ENCODE results near the gene UPF1.
"Not testable (repeated sequence)": the region's sequence is repeated elsewhere in the genome, so short reads cannot be mapped to it uniquely, and the experiment has no call there.

Gene UPF1

DNA sequence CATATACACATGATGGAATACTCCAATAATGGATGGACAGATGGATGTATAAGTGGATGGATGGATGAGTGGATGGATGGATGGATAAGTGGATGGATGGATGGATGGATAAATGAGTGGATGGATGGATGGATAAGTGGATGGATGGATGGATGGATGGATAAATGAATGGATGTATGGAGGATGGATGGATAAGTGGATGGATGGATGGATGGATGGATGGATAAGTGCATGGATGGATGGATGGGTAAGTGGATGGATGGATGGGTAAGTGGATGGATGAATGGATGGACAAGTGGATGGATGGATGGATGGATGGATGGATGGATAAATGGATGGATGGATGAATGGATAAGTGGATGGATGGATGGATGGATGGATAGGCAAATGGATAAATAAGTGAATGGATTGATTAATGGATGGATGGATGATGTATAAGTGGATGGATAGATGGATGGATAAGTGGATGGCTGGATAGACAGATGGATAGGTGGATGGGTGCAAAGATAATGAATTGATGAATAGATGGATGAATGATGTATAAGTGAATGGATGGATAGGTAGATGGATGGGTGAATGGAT, 32.3 kb upstream of the UPF1 start:
- DNase-seq (ENCODE audit: low read depth, low spot score) = no peak

DNA sequence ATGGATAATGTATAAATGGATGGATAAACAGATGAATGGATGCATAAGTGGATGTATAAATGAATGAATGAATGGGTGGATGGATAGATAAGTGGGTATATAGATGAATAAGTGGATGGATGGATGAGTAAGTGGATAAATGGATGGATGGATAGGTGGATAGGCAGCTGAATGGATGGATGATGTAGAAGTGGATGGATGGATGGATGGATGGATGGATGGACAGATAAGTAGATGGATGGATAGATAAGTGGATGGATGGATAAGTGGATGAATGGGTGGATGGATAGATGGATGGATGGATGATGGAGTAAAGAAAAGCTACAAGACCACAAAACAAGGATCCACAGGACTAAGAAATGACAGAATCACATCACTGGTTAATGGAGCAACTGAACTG, 31.7 kb upstream of the UPF1 start:
- DNase-seq (ENCODE audit: low read depth, low spot score) = no peak

DNA sequence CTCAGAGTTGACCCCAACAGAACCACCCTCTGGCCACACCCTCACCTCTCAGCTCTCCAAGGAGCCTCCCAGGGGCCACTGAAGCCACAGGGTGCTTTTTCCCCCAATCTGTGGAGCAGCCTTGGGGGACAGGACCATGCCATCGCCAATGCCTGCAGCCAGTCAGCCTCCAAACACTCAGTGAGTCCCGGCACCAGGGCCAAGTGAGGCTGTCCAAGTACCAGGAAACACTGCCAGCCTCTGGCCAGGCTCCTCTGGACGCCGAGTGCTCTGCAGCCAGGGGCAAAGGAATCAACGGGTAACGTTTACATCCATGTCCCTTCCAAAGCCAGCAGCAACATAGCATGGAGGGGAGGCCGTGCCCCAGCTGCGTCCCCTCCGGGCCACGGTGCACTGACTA, 31.1 kb upstream of the UPF1 start:
- no peak for DNase-seq (ENCODE audit: low read depth, low spot score)

DNA sequence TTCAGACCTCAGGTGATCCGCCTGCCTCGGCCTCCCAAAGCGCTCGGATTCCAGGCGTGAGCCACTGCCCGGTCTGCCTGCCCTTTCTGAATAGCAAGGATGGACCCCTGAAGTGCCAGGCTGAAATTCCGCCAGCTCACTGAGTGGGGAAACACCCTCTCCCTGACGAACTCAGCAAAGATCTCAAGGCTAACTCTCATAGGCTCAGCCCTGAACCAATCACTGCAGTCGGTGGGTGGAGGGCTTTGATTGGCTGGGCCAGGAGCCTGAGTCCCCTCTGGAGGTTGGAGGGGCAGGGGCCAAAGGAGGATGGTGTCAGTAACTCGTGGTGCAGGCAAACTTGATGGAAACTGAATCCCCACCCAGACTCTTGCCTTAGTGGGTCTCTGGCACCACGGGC, 29.4 kb upstream of the UPF1 start:
- peak; percentile 71 for DNase-seq (ENCODE audit: low read depth, low spot score)

DNA sequence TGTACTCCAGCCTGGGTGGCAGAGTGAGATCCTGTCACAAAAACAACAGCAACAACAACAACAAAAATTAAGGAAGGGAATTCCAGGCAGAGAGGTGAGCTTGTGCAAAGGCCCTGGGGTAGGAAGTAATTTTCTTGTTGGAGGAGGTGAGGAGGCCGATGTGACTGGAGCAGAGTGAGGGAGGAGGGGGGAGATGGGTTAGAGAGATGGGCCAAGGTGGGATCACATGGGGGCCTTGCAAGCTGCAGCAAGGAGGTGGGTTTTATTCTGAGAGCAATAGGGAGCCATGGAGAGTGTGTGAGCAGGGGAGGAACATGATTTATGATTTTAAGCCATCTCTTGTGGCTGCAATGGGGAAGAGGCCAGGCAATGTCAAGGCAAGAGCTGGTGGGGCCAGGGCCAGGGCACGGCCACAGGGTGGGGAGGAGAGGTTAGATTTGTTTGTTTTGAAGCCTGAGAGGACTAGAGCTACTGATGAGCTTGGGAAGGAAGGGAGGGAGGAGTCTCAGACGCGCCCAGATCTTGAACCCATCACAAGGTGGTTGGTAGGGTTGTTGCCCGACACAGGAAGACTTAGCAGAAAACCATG, 28.1 kb upstream of the UPF1 start:
- no peak for DNase-seq (ENCODE audit: low read depth, low spot score)

DNA sequence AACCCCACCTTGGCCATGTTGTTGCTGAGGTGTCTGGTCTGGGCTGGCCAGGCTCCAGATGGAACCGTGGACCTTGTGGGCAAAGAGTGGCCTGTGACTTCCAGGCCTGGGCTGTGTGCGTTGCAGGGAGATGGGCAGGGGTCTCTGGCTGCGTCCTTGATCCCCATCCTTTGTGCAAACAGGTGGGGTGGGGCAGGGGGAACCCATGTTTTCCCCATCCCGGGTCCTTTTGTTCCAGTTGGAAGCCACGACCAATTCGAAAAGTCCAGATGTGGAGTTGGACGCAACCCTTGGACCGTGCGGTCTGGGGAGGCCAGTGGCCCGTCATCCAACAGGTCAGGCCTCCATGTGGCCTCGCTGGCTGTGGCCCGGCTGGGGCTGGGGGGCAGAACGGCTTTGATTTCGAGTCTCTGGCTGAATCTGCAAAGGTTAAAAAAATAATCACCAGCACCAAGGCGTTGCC, 27.6 kb upstream of the UPF1 start:
- no peak for DNase-seq (ENCODE audit: low read depth, low spot score)

DNA sequence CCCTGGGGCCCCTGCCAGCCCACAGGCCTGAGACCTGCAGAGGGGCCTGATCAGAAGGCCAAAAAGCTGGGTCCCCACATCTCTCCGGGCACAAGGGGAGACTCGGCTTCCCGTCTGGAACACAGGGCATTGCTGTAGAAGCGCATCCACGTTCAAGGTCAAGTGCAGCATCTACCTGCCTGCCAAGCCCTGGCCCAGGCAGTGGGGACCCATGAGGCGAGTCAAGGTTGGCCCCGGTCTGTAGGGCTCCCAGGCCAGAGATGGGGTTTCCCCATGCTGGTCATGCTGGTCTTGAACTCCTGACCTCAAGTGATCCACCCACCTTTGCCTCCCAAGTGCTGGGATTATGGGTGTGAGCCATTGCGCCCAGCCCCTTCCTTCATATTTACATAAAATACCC, 27.1 kb upstream of the UPF1 start:
- DNase-seq (ENCODE audit: low read depth, low spot score) = no peak

DNA sequence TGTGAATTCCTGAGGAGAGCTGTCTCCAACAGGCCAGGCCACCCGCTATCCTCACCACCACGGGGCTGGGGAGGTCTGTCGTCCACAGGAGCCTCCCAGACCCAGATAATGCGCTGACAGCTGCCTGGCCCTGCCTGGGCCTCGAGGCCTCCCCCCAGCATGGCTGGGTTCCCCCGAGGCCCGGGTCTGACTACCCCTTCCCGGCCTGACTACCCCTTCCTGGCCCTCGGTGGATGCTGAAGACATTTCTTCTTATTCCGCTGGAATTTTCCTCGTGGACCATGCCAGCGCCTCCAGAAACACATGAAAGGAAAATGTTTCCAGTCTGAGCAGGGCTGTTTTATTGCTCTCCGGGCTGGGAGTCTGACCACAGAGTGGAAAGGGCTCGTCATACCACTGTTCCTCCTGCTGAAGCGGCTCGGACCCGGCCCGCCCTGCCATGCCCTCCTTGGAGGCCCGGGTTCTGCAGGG, 23.9 kb upstream of the UPF1 start:
- DNase-seq (ENCODE audit: low read depth, low spot score) = peak; percentile 14

DNA sequence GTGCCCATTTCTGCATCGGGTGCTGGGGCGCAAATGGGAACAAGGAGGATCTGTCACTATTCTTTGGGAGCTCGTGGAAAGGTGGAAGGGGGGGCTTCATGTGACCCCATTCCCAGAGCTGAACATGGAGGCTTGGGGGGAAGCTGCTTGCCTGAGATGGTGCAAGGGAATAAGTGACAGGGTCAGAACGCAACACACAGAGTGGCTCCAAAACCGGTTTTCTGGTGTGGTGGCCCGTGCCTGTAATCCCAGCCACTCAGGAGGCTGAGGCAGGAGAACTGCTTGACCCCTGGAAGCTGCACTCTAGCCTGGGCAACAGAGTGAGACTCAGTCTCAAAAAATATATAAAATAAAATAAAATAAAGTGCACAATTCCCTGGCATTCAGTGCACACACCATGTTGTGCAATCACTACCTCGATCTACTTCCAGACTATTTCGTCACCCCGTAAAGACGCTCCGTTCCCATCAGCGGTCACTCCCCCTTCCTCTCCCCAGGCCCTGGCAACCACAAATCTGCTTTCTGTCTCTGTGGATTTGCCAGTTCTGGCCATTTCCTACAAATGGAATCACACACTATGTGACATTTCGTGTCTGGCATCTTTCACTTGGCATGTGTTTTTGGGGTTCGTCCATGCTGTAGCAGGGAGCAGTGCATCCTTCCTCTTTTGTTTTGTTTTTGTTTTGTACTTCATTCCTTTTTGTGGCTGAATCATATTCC, 22.4 kb upstream of the UPF1 start:
- no peak for DNase-seq (ENCODE audit: low read depth, low spot score)

DNA sequence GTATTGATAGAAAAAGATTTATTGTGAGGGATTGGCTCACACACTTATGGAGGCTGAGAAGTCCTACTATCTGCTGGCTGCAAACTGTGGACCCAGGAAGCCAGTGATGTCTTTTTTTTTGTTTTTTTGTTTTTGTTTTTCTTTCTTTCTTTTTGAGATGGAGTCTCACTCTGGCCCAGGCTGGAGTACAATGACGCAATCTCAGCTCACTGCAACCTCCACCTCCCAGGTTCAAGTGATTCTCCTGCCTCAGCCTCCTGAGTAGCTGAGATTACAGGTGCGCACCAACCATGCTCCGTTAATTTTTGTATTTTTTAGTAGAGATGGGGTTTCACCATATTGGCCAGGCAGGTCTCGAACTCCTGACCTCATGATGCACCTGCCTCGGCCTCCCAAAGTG, 20.1 kb upstream of the UPF1 start:
- DNase-seq (ENCODE audit: low read depth, low spot score) = not testable (repeated sequence)

DNA sequence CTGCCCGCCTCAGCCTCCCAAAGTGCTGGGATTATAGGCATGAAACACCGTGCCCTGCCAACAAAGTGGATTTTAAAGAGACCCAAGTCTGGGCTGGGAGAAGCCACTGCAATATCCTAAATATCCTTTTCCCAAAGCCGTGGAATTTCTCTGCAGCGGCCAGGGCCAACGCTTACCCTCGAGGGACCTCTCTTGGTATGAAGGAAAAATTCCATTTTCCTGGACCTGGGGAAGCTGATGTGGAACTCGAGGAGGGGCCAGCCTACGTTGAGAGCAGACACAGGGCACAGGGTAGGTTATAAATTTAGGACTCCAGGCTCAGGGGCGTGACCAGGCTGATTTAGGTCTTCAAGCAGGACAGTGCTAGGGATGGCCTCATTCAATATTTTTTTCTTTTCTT, 17.7 kb upstream of the UPF1 start:
- no peak for DNase-seq (ENCODE audit: low read depth, low spot score)

DNA sequence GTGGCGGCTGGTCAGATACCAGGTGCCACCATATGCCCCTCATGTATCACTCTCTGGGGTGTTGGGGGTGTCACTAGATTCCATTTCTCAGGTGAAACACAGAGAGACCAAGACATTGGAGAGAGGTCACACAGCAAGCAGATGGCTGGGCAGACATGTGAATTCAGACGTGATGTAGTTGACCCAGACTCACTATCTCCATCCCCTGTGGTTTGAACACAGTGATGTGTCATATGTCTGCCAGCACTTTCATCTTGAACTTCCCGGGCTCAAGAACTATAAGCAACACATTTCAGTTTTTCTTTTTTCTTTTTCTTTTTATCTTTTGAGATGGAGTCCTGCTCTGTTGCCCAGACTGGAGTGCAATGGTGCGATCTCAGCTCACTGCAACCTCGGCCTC, 16.1 kb upstream of the UPF1 start:
- DNase-seq (ENCODE audit: low read depth, low spot score) = no peak

DNA sequence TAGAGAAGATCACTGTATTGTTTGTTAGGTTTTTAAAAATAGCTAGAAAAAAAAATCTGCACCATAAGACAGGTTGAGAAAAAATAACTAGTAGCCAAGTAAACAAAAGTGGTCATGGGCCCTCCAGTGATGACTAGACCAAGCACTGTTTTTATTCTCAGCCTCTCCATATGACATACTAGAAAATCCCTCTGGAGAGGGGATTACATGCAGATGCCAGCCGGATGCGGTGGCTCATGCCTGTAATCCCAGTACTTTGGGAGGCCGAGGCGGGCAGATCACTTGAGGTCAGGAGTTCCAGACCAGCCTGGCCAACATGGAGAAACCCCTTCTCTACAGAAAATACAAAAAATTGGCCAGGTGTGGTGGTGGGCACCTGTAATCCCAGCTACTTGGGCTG, 15.1 kb upstream of the UPF1 start:
- DNase-seq (ENCODE audit: low read depth, low spot score) = not testable (repeated sequence)

DNA sequence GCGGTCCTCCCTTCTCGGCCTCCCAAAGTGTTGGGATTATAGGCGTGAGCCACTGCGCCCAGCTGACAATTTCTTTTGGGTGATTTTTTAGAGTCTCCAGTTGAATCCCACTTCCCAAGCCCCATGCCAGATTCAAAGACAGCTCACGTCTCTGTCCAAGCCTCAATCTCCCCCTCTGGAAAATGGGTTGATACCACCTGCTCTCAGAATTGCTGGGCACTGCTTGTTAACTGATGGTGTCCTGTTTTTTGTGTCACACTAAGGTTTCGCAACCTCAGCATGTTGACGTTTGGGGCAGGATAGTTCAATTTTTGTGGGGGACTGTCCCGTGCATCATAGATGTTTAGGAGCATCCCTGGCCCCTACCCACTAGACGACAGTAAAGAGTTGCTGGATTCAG, 14.2 kb upstream of the UPF1 start:
- DNase-seq (ENCODE audit: low read depth, low spot score) = no peak

DNA sequence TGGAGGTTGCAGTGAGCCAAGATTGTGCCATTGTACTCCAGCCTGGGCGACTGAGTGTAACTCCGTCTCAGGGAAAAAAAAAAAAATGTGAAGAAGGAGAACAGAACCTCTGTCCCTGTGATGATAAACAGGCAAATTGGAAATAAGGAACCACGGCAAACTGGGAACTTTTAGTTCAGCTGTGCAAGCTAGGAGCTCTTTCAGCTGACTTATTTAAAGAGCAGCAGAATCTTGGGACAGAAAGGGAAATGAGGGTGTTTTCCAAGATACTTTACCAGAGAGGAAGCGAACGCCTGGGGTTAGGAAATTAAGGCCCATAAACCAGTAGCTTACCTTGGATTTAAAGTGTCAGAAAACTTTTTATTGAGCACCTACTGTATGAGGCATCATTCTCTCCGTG, 3.0 kb upstream of the UPF1 start:
- no peak for DNase-seq (ENCODE audit: low read depth, low spot score)

DNA sequence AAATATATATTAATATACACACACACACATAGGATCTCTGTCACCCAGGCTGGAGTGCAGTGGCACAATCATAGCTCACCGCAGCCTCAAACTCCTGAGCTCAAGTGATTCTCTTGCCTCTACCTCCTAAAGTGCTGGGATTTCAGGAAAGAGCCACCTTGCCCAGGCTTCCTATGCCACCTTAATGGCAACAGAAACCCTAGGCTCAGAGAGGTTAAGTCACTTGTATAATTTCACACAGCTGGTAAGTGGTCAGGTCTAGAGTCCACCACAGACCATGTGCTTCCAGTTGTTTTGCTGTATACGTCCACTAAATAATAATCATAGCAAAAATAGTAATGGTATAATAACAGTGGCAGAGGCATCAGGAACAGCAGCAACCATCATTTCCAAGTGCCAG, 1.3 kb upstream of the UPF1 start:
- no peak for DNase-seq (ENCODE audit: low read depth, low spot score)

DNA sequence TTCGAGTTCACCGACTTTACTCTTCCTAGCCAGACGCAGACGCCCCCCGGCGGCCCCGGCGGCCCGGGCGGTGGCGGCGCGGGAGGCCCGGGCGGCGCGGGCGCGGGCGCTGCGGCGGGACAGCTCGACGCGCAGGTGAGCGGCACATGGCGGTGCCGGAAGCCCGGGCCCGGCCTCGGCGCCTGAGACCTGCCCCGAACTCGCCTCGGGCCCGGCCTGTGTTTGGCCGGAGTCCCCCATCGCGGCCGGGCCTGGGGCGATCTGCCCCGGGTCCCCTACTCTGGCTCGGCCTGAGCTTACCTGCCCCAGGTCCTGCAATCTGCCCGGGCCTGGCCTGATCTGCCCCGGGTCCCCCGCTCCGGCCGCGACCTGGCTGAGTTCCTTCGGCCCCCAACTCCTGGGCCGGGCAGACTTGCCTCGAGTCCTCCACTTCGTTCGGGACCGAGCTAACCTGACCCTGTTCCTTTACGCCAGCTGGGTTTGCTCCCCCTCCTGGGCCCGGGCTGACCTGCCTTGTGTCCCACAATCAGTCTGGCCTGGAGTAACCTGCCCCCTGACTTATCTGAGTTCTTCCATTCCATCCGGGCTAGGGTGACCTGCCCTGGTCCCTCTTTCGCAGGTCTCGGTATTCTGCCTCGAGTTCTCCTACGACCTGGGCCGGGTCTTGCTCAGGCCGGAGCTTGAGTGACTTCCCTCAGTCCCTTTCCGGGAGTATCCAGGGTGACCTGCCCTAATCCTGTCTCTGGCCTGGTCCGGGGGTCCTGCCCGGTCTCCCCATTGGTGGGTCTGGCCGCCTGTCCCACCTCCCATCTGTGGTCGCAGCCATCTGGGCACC, 764 bp downstream of the UPF1 start:
- peak; percentile 48 for DNase-seq (ENCODE audit: low read depth, low spot score)

DNA sequence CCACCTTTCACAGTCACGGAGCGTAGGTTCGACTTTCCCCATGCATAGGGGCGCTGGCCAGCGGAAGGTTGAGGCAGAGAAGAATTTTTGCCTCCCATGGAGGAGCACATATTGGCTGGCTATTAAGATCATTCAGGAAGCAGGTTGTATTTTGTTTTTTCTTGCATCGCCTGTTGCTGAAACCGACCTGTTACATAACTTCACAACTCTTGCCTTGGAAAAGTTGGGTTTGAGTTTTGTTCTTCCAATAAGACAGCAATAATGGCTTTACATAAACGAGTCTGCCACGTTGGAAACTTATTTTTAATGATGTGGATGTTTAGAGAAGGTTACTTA, 1.4 kb downstream of the UPF1 start:
- DNase-seq (ENCODE audit: low read depth, low spot score) = no peak

DNA sequence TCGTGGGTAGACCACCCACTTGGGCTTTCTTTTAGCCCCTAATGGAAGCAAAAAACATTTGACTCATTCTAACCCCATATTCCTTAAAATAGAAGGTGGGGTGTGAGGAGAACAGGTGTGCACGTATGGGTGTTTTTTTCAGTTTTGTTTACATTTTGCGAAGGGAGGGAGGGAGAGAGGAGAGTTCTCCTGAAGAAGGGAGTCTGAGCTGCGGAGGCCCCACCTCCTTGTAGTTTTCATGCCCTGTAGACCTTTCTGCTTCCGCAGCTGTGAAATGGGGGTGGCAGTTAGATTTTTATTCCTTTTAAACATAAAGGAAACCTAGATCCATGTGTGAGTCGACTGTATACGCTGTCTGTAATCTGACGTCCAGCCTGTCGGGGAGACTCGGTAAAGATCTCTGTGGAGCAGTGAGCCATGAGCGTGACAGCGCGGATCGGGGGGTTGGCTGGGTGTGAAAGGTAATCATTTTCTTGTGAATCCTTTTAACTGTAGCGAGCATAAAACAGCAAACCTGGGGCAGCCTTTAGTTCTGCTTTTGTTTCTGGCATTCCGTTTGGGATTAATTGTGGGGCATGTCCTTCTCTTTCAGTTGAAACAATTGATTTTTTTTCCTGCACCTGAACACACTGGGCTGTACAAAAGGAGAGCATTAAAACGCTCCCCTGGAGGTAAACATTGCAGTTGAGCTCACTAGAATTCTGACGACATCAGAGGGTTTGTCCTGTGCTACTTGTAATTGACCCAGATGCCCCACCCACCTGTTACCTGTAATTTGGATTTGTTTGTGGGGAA, 2.3 kb downstream of the UPF1 start:
- DNase-seq (ENCODE audit: low read depth, low spot score) = no peak

DNA sequence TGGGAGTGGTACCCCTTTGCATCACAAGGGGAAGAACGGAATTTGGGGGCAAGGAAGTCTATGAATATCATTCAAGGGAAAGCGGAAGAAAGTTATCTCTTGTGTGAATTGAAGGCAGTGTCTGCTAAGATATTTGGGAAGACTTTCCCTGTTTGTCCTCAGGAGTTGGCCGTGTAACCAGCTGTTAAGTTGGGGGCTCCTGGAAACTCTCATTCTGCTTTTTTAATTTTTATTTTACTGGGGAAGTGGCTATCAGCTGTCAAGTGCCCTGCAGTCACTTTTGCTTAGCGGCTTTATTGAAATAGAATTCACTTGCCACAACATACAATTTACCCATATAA, 2.9 kb downstream of the UPF1 start:
- no peak for DNase-seq (ENCODE audit: low read depth, low spot score)

DNA sequence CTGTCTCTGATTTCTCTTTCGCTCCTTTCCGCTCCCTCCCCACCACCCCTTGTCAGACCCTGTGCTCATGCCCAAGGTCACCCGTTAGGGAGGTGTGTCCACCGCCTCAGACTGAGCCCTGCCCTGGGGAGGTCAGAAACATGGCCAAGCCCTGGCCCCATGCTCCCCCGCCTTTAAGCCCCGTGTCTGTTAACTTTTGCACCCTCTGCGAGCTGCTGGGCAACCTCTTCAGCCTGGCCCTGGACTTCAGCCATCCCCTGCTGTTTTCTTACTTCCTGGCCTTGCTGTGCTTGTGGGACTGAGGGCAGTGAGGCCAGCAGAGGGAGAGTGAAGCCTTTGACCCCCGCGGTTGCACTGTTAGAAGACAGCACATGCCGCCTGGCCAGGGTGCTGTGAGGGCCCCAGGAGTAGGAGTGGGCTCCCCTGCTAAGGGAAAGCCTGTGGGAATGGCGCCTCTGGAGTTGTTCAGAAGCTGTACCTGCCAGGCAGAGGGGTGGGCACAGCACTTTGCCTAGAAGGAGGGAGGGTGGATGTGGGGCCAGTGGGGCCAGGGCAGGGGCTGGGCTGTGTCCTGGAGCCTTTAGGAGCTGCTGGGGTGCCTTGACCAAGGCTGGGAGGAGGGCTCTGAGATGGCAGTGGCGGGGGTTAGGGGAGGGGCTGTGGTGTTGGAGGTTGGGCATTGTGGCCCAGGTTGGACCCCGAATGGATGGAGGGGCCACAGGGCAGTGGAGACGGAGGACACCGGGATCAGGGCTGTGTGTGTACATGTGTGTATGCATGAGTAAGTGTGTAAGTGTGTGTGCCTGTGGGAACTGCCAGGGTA, 7.9 kb downstream of the UPF1 start:
- no peak for DNase-seq (ENCODE audit: low read depth, low spot score)

Data from ELF-1 (cell line).